HL-60 (cell line): ENCODE measurements around the gene ZBTB8A.
"Not testable (repeated sequence)": the region's sequence is repeated elsewhere in the genome, so short reads cannot be mapped to it uniquely, and the experiment has no call there.

Experiments used
- DNase-seq, 2 experiments: peaks; one replicate each; pipeline ENCODE4 v3.0.0-alpha.2; 2010 to 2020; ENCODE audit warnings: low read depth in 1 of 2, low spot score in 1 of 2
- H3K27ac ChIP-seq: fragments of 250-450 bp; sonication (Bioruptor Pico); replicated peaks from 2 replicates; pipeline ENCODE4 v1.5.1; 2020; ENCODE audit warnings: mild to moderate bottlenecking, moderate library complexity
- H3K27me3 ChIP-seq: fragments of 250-450 bp; sonication (Bioruptor Pico); 2 replicates; pipeline ENCODE4 v1.5.1; 2021; ENCODE audit warnings: mild to moderate bottlenecking, moderate library complexity; ENCODE audit not compliant: insufficient read depth, poor library complexity, severe bottlenecking
- H3K4me3 ChIP-seq: replicated peaks from 2 replicates; pipeline ENCODE4 v1.5.1; 2011; ENCODE audit warnings: mild to moderate bottlenecking, control low read depth, low read length; ENCODE audit not compliant: insufficient read depth
- GABPA ChIP-seq: IDR thresholded peaks from 2 replicates; pipeline ENCODE4 v1.6.1; 2012; ENCODE audit warnings: low read depth
- POLR2AphosphoS5 ChIP-seq: IDR thresholded peaks from 2 replicates; pipeline ENCODE4 v1.6.1; 2012; ENCODE audit warnings: low read depth
- REST ChIP-seq: IDR thresholded peaks from 2 replicates; pipeline ENCODE4 v1.6.1; 2012; ENCODE audit warnings: low read depth; ENCODE audit not compliant: insufficient replicate concordance
- SPI1 ChIP-seq: IDR thresholded peaks from 2 replicates; pipeline ENCODE4 v1.6.1; 2012; ENCODE audit warnings: low read depth, mild to moderate bottlenecking, borderline replicate concordance
- TF ChIP-seq, protein P1 (sequence below): IDR thresholded peaks from one replicate; pipeline ENCODE4 v1.5.1; 2011; ENCODE audit warnings: low read length, control low read depth, inconsistent platforms; ENCODE audit not compliant: insufficient read depth

ZBTB8A gene

GRCh38 chr1:32521165-32521564, 18.1 kb upstream of the ZBTB8A start:
- H3K27ac ChIP-seq, result no peak overlapping the region
- H3K27me3 ChIP-seq, result no peaks in the 10 kb centered on the region
- no peak overlapping the region for H3K4me3 ChIP-seq
- TF ChIP-seq, protein P1, sequence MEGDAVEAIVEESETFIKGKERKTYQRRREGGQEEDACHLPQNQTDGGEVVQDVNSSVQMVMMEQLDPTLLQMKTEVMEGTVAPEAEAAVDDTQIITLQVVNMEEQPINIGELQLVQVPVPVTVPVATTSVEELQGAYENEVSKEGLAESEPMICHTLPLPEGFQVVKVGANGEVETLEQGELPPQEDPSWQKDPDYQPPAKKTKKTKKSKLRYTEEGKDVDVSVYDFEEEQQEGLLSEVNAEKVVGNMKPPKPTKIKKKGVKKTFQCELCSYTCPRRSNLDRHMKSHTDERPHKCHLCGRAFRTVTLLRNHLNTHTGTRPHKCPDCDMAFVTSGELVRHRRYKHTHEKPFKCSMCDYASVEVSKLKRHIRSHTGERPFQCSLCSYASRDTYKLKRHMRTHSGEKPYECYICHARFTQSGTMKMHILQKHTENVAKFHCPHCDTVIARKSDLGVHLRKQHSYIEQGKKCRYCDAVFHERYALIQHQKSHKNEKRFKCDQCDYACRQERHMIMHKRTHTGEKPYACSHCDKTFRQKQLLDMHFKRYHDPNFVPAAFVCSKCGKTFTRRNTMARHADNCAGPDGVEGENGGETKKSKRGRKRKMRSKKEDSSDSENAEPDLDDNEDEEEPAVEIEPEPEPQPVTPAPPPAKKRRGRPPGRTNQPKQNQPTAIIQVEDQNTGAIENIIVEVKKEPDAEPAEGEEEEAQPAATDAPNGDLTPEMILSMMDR, result no peak
- TF ChIP-seq SPI1 (no peak), GABPA (no peak), REST (no peak), POLR2AphosphoS5 (no peak)
- no peak for DNase-seq

GRCh38 chr1:32525053-32525452, 14.2 kb upstream of the ZBTB8A start:
- no peak for DNase-seq
- TF ChIP-seq REST, result no peak
- TF ChIP-seq SPI1, result no peak
- no peak for TF ChIP-seq GABPA
- TF ChIP-seq POLR2AphosphoS5, result no peak
- TF ChIP-seq, protein P1, result no peak
- H3K27ac ChIP-seq, result no peak overlapping the region
- no peaks in the 10 kb centered on the region for H3K27me3 ChIP-seq
- H3K4me3 ChIP-seq, result no peak overlapping the region

DNA sequence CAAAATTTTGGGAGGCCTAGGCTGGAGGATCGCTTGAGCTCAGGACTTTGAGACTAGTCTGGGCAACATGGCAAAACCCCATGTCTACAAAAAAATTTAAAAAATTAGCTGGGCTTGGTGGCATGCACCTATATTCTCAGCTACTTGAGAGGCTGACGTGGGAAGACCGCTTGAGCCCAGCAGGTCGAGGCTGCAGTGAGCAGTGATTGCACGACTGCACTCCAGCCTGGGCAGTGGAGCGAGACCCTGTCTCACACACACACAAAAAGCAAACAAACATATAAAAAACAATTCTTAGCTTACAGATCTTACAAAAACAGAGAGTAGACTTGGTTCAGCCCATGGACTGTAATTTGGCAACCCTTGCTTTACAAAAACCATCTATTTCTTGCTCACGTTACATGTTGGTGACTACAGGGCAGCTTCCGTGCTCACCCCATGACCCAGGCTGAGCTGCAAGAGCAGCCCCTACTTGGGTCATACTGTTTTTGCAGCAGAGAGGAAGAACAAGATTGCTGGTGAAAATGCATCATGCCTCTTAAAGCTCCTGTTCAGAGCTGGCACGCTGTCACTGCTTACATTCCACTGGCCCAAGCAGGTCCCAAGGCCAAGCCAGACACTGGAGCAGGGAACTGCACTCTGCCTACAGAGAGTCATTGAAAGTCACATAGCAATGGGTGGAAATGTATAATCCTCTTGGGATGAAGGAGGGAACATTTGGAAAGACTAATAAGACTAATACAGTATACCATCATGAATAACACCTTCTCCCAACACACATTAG, 13.4 kb upstream of the ZBTB8A start:
- H3K27me3 ChIP-seq, result no peaks in the 10 kb centered on the region
- no peak overlapping the region for H3K4me3 ChIP-seq
- no peak for DNase-seq
- TF ChIP-seq GABPA (no peak), POLR2AphosphoS5 (no peak), SPI1 (no peak), REST (no peak)
- TF ChIP-seq, protein P1, result no peak
- no peak overlapping the region for H3K27ac ChIP-seq

GRCh38 chr1:32528550-32528949, 10.7 kb upstream of the ZBTB8A start:
- DNase-seq, H3K27ac ChIP-seq, H3K27me3 ChIP-seq: not testable (repeated sequence)

More at GRCh38 chr1:32528550-32528949, 10.7 kb upstream of the ZBTB8A start:
- not testable (repeated sequence) for H3K4me3 ChIP-seq
